NCI-H2029 (cell line): Measurements from ENCODE around the gene C10orf67.
"Not testable (repeated sequence)": the region's sequence is repeated elsewhere in the genome, so short reads cannot be mapped to it uniquely, and the experiment has no call there.

Experiments
- DNase-seq: peaks from one replicate; lab custom pipeline; 2025; lab: John Stamatoyannopoulos, UW

The C10orf67 gene

DNA sequence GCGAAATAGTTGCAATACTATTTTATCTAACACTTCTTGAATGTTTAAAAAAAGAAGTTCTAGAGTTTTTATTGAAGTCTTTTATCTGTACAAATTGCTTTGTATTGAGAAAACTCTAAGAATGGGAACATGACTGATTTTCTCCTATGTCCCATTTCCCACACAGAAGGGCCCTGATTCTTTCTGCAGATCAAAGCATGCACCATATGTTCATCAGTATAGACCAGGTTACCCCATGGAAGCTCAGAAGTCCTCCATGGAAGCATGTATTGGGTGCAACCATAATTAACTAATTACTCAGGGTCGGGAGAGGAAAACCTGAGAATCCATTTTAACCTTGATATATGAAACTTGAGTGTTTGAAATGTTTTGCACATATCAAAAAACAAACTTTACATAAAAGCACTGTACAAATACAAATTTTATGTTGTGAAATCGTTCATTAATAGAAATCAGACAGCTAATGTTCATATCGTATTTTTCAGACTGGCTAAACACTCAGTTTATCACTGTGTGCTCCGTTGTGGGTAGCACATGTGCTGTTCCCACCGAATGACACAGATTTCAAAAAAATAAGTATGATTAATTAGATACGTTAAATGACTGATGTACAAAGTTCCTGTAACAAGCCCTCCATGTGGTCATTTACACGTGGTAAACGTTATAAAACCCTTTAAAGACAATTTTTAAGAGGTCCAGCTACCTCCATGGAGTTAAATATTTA lies 81.0 kb downstream of the C10orf67 start:
- DNase-seq = no peak

DNA sequence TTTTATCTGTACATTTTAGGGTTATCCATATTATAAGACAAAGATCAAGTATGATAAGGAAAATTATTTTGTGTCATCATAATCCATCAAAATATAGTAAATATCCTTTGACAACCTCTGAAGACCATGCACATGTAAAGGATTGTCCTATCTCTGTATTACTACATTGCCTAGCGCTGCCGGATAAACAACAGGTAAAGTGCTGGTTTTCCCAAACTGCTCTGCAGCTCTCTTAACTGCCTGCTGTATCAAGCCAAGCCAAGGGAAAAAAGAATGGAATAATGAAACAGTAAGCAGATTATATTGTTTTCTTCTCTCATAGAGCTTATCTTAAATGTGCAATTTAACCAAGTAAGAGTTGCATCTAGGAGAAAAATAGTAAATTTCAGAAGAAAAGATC lies 81.7 kb downstream of the C10orf67 start:
- no peak for DNase-seq

DNA sequence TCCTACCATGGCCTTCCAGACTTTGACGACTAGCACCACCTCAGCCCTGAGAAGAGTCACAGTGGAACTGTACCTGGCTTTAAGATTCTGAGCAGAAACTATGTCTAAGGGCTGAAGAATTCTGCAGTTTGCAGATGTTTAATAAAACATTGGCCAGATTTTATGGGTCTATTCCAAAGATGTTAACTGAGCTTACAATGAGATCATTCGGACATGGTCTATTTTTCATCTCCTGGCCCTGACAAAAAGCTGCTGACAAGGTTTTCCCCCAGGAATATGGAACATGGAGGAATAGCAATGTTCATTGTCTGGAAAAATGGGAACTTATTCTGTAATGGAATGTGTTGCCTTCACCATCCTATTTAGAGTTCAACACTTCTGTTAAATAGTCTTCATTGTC lies 86.1 kb downstream of the C10orf67 start:
- DNase-seq = no peak

DNA sequence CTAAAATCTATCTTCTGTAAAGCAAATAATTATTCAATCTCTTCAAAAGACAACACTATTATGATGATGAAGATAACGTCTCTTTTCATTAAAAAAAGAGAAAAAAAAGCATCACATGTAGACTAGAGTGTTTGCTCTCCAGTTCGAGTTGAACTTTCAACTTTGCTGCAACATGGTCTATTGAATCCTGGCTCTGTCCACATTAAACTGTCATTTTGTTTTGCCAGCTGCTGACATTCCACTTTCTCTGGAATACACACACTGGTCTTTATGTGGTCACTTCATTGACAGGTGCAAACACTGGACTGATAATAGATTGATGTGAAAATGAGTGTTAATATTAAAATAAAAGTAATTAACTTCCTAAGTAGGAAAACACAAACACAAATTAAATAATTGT lies 90.8 kb downstream of the C10orf67 start:
- peak; percentile 4 for DNase-seq

DNA sequence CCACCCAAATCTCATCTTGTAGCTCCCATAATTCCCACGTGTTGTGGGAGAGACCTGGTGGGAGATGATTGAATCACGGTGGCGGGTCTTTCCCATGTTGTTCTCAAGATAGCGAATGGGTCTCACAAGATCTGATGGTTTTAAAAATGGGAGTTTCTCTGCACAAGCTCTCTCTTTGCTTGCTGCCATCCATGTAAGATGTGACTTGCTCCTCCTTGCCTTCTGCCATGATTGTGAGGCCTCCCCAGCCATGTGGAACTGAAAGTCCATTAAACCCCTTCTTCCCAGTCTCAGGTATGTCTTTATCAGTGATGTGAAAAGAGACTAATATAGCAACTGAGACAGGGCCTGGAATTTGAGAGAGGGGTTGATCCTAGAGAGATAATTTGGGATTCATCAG lies 91.7 kb downstream of the C10orf67 start:
- DNase-seq = not testable (repeated sequence)

DNA sequence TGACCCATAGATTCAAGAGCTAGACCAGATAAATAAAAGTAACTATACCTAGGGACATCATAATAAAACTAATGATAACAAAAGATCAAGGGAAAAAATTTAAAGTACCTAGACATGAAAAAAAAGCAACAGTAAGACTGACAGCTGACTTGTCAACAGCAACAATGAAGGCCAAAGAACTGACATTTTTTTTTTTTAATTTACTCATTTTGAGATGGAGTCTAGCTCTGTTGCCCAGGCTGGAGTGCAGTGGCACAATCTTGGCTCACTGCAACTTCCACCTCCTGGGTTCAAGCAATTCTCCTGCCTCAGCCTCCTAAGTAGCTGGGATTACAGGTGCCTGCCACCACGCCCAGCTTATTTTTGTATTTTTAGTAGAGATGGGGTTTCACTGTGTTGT lies 102.8 kb downstream of the C10orf67 start:
- DNase-seq = not testable (repeated sequence)

DNA sequence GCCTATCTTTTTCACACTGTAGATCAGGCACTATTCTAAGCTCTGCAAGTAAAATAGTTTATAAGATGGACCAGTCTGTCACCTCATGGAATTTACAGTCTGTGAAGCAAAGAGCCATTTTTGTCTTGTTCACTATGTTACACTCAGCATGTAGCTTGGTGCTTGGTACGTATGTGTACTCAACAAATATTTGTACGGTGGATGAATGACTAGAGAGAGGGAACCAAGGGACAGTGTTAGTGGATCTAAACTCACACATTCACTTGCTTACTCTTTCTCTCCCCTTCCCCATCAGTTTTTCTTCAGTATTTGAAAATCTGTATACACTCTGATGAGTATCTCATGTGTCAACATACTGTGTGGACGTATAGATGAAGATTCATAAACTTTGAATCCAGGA lies 106.6 kb downstream of the C10orf67 start:
- no peak for DNase-seq

DNA sequence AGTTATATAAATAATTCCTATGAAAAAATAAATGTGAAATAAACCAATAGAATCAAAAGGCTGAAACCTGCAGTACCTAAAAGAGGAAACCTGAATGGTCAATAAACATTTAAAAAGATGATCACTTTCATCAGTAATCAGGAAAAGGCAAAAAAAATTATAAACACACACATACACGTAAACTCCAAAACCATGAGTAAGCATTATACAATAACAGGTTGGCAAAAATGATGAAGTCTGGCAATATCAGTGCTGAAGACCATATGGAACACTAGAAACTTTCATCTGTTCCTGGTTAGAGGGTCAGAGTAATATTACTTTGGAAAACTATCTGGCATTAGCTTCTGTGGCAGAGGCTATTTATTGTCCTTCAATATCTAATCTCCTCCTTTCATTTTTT lies 114.0 kb downstream of the C10orf67 start:
- DNase-seq = no peak

DNA sequence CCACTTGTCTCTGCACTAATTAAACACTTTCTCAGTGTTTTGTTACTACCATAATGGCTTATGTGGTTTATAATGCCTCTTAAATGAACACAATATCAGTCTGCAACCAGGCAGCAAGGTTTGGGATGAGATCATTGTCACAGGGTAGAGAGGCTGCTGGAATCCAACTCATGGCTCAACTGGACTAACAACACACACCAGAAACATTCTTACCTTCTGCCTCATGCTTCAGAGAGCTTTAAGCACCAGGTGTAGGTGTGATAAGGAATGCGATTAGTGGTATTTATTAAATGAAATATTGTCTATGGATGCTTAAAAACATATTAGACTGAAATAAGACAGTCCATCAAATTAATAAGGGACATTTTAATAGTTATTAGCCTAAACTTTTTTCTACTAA lies 127.1 kb downstream of the C10orf67 start:
- no peak for DNase-seq

DNA sequence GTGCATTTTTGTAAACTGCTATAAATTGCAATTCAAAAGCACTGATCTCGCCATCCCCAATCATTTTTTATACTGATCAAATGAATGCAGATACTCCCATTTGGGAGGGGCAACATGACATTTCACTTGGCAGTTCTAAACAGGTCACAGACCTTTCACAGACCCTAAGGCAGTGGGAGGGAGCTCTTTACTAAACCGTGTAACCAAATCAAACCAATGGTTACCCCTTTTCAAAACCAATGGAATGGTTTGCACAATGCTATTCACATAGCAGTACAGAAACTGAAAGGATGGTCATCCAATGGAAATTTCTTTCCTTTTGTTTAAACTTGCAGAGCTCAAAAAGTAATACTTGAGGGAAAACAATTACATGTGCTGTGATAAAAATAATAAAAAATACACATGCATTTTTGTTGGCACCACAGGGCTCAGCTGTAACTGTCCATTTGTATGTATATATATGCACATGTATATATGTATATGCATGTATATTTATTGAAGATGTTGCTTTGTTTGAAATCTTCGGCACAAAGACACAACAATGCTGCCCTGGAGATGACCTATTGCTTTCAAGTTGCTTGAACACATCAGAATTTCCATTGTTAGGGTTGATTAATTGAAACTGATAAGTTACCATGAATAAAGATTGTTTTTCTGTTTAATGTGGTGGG lies 138.5 kb downstream of the C10orf67 start:
- DNase-seq = no peak

DNA sequence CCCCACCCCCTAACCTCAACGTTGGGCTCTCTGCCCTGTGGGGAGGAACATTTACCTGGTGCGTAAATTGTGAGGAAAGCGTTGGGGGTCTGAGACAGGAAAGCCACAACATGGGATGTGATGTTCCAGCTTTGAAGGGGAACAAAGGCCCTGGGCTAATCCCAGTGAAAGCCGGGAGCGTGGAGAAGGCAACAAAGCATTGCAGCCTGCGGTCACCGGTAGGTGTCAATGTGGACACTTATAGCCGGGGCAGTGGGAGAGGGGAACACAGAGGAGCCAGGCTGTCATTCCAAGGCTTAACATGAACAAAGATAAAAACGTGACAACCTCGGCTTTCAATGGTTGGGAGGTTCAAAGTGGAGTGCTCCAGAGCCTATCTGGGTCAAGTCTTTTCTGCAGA lies 139.8 kb downstream of the C10orf67 start:
- no peak for DNase-seq

DNA sequence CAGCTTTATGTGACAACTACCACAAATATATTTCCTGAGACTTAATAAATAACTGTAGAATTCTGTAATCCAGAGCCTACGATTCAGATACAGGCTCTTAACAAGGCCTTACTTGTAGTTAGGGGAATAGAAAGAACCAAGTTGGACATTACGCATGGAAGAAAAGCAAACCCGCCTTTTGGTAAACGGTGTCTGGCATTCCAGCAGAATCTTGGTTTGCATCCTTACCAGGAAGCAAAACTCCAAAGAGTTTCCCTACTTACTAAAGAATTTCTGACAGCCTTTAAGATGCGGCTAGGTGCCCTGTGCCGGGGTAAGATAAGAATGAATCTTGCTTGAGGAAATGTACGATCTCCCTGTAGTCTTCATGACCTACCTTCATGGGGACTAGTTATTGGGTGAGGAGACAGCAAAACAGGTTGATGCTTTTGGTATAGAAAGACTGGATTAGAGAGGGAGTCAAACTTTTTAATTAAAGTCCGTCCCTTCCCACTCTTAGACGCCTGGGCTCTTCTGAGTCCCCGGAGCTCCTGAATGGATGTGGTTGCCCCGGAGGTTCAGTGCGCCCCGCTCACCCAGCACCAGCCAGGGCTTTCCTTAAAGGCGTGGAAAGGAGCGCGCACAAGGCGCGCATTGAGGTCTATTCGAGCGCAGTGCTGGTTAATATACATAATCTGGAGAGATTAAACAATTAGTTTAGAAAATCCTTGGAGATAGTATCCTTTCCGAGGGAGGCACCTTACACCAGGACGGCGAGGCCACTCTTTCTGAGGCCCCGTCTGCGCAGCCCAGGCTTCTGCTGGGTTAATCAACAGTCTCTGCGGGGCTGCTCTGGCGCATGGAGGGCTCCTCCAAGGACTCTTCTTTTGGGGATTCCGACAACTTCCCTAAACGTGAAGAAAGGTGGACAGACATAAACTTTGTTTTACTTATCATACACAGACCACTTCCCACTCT lies 140.9 kb downstream of the C10orf67 start:
- DNase-seq = no peak

DNA sequence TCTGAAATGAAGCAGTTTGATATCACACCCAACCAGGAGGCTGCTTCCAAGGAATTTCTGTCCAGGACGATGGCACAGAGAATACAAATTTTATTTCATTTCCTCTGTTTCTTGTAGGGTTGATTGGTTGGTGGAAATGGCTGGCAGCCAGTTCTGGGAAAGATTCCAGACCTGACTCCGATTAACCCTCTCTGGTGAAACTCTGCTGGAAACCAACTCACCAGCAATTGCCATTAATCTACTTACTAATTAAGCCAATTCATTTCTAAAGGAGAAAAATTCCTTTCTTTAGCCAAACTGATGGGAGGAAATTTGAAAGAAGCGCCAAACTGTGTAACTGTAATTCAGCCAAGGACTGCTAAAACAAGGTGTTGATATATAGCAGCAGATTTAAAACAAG lies 141.8 kb downstream of the C10orf67 start:
- no peak for DNase-seq

DNA sequence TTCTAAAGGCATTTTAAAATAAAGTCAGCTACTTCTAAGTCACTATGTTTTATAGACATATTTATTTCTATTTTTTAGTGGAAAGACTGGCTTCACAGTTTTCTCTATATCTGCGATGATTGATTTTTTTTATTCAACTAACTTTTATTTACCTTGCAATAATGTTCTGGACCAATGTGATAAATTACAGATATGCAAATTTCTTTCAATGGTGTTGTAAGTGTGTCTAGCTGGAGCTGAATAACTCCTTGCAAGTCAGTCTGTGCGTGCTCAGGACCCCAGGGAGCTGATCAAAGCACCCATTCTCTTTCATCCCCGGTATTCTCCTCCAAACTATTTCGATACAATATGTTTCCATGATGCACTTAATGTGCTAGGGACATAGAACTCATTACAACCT lies 142.8 kb downstream of the C10orf67 start:
- DNase-seq = no peak

DNA sequence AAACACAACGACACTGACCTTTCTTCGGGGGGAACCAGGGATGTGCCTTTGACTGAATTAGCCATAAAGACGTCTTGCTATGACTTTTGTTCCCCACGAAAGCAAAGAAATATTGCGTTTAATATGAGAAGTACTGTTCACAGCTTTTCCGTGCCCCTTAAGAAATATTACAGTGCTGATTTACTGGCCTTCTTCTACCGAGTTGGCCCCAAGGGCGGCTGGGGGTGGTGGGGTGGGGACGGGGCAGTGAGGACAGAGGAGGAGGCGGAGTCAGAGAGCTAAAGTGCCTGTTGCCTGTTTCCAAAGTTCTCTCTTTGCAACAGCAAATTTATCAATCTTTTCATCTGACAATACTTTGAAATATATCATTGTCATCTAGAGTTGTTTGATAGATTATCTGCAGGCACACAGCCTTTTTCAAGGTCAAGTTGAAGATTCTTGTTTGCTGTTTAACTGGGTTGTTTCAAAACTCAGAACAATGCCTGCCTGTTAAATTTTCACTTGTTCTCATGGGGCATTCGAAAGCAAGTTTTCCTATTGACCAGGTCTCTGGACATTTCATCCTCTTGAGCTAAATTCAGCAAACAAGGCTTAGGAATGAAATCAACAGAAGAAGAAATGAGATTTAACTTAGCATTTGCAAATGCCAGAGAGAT lies 143.5 kb downstream of the C10orf67 start:
- no peak for DNase-seq

DNA sequence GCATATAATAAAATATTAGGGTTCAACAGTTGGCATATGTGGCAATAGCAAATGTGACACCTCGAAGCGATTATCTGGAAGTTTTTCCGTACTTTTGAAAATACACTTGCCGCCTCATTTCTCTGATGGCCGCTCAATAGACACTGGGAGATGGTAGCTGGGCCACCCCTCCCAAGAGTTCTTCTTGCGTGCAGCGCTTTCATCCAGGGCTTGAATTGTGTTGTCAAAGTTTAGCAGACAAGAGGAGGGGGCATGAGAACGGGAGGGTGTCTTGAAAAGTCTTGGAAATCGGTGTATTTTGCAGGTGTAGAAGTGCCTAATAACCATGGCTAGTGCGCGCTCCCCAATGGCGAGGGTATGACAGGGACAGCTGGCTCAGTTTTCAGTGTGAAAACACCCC lies 144.0 kb downstream of the C10orf67 start:
- no peak for DNase-seq

DNA sequence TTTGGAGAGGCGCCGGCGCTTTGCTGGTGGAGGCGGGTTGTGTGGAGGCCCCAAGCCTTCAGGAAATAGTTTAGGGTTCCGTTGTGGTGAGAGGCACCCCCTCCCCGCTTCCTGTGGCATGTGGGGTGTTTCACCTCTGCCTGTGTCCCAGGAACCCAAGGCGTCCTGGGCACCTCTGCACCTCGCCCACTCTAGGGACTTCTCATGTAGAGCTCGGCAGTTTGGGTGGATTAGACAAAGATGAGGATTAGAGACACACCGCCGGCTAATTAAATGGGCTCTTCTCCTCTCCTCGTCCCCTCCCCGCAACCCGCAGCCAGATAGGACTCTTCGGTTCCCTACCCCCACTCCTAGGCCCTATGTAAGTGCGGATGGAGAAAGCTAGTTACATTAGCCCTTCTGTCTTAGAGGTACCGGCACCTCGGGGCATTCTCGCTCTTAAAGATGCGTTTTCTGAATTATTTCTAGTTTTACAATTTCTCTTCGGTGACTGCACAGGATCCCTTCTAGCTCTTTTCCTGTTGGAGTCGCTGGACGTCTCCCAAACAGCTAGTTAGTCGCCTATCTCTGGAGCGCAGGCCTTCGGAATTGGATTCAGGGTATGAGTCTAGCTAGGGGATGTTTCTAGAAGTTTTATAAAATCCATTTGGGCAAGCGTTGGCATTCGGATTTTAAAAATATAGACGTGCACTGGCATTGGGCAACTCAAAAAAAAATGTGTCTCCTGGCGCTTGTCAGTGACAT lies 144.7 kb downstream of the C10orf67 start:
- no peak for DNase-seq

DNA sequence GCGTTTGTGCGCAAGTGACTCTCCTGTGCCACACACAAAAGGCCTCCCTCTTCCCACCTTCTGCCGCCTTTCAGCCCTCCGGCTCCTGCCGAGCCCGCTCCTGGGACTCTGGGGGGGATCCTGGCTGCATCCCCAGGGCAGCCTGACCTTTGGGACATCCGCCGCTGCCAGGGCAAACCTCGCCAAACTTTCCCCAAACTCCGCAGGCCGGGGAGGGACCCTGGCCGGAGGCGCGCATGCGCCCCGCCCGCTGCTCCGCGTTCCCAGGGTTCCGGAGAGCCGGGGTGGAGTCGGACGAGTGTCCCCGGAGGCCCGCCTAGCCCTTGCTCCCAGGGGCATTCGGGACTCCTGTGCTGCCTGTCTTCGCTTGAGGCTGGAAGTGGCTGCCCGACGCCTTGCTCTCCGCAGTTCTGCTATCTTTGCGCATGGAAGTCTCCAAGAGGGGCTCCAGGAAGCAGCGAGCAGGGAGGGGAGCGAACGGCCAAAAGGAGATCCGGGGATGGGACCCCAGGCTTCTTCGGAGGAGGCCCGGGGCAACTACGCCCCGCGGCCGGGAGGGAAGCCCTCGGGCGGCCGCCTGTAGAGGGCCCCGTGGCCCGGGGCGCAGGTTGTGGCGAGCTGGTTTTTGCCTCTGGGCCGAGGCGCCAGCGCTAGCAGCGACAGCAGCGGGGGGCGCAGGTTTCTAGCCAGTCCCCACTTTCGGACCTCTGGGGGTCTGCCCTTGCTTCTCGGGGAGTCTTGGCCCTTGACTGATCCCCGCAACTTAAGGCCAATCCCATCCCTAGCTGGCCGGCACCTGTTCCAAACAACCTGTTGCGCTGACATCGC lies 145.4 kb downstream of the C10orf67 start:
- DNase-seq = no peak

DNA sequence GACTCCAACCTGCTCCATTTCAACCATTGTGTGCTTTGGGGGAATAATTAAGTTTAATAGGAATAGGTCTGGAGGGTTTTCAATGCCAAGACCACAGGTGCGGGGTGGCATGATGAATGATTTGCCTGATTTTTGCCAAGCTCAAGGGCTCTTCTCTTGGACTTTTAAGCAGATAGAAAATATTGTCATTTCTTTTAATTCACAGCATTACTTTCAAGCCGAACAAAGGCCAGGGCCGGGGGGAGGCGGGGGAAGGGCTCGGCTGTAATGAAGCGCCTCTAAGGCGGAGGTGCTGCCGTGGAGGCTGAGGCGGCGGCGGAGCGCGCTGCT lies 146.0 kb downstream of the C10orf67 start:
- DNase-seq = no peak

DNA sequence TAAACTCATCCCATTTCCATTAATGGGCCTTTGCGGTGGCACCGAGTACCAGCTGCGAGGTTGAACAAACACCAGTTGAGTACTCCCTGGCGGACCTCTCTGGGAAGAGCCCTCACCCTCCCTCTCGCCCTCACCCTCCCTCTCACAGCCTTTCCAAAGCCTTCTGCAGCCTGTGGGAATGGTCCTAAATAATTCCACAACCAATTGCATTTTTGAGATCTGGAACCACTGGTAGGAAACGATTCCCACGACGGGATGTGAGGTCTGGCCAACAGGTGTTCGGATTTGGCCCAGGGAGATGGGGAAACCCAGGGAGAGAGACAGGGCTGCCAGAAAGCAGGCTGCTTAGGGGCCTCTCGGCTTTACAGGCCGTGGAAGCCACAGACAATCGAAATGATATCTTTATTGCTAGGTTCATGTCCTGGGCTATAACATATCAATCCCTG lies 147.2 kb downstream of the C10orf67 start:
- DNase-seq = peak; percentile 77

DNA sequence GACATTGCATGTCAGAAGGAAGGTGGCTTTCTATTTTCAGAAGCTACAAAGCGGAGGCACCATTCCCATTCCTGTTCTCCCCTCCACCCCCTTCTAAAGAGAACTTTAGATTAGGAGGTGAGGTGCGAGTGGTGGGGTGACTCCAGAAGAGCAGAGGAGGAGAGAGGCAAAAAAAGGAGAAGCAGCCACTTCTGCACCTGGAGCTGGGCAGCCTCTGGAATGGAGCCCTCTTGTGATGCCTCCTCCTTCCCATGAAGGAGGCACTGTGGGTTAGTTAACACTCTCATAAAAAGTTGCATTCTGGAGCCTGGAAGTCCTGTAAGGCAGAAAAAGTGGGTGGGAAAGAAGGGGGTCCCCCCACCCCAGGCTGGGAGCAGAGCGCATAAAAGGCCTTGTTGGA lies 147.7 kb downstream of the C10orf67 start:
- no peak for DNase-seq
